Tibial nerve (tissue), 4 donors: ENCODE data around the gene TC2N. TPM values are rescaled to one million over a fixed set of nuclear protein-coding genes. Genes with fewer than 3 reads are reported as not detected.
"Not testable (repeated sequence)": the region's sequence is repeated elsewhere in the genome, so short reads cannot be mapped to it uniquely, and the experiment has no call there.

Experiments
- DNase-seq, 2 donors: peaks; one replicate each; pipeline ENCODE4 v3.0.0-alpha.2; 2019; ENCODE audit warnings: low spot score in 2 of 2
- H3K27ac ChIP-seq, 4 donors: fragments of 200-600 bp; sonication (generic) in 3 of 4; one replicate each; pipeline ENCODE4 v1.5.1; 2017 to 2019; ENCODE audit warnings: mild to moderate bottlenecking in 1 of 4
- H3K27me3 ChIP-seq, 2 donors: fragments of 200-600 bp; sonication (generic) in 1 of 2; one replicate each; pipeline versions ENCODE4 v1.5.1 to v1.6.0; 2017 to 2019
- H3K36me3 ChIP-seq, 3 donors: fragments of 200-600 bp; sonication (generic); one replicate each; pipeline ENCODE4 v1.5.1; 2018 to 2019
- H3K4me1 ChIP-seq, 4 donors: fragments of 200-600 bp; sonication (generic) in 3 of 4; one replicate each; pipeline ENCODE4 v1.5.1; 2017 to 2019
- H3K4me3 ChIP-seq, 4 donors: fragments of 200-600 bp; sonication (generic) in 3 of 4; one replicate each; pipeline ENCODE4 v1.5.1; 2017 to 2019; ENCODE audit warnings: mild to moderate bottlenecking in 1 of 4, moderate library complexity in 1 of 4
- H3K9me3 ChIP-seq, 4 donors: fragments of 200-600 bp; sonication (generic) in 3 of 4; one replicate each; pipeline ENCODE4 v1.5.1; 2017 to 2019
- EP300 ChIP-seq, 2 donors: sonication (generic); formaldehyde crosslinking; IDR thresholded peaks; one replicate each; pipeline ENCODE4 v1.6.1; 2017; ENCODE audit warnings: antibody characterized with exemption in 2 of 2, mild to moderate bottlenecking in 1 of 2
- POLR2A ChIP-seq, 2 donors: fragments of 450-650 bp; IDR thresholded peaks; one replicate each; pipeline ENCODE4 v1.6.1; 2017; ENCODE audit warnings: antibody characterized with exemption in 2 of 2, mild to moderate bottlenecking in 2 of 2, moderate library complexity in 2 of 2
- WGBS, 2 donors: methylation state at CpG; one replicate each; pipeline ENCODE4 v1.1.5; 2018; 5-methylcytosine and 5-hydroxymethylcytosine counted together
- total RNA-seq, 4 donors: library from RNA; depleted of rRNA; stranded (reverse); fragments of >200 nt; gene quantifications; one replicate each; pipeline ENCODE4 v1.1.0, GENCODE V29; 2016
- TF ChIP-seq, protein P1 (sequence below), 5 experiments: fragments of 200-600 bp in 3 of 5; fragments of 450-650 bp in 2 of 5; sonication (generic) in 3 of 5; IDR thresholded peaks; one replicate each; pipeline ENCODE4 v1.5.1; 2016 to 2019; ENCODE audit warnings: antibody characterized with exemption in 5 of 5, mild to moderate bottlenecking in 3 of 5, moderate library complexity in 2 of 5

Gene TC2N
- total RNA-seq, 4 donors from 2014 or later = 23.4 to 35.2 (median 25.7) TPM

DNA sequence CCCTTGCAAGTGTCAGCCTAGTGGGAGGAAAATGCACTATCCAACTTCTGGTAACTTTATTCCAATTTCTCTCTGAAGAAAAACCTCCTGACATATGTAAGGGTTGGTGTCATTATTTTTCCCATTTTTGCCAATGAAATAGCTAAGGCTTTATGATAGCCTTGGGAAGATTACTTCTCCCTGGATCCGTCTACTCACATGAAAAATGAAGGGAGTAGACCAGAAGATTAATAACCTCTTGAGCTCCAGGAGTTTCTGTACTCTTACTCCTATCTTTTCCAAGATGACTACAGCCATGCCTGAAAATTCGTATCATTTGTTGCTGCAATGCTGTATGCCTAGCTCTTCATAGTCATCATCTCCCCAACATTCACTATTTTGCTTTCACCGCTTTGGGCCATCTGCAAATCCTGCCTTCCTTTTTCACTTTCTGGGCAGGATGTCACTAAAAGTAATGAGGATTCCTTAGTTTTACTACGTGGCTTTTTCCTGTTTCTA lies 18.8 kb downstream of the TC2N start:
- DNase-seq = no peak
- 78 to 85% methylated on average over 4 of the region's 4 CpGs for WGBS, 2 donors
- Histone ChIP-seq H3K27ac (no peak overlapping the region), H3K27me3 (no peaks in the 10 kb centered on the region), H3K4me1 (peaks cover 0 to 7% (median 3%) of the 10 kb centered on the region in 4 donors), H3K4me3 (no peak overlapping the region), H3K9me3 (no peaks in the 10 kb centered on the region), H3K36me3 (no peaks in the 10 kb centered on the region)
- TF ChIP-seq POLR2A (IDR thresholded peaks at IDR 0.05) (no peak), EP300 (IDR thresholded peaks at IDR 0.05) (no peak)
- TF ChIP-seq, protein P1, sequence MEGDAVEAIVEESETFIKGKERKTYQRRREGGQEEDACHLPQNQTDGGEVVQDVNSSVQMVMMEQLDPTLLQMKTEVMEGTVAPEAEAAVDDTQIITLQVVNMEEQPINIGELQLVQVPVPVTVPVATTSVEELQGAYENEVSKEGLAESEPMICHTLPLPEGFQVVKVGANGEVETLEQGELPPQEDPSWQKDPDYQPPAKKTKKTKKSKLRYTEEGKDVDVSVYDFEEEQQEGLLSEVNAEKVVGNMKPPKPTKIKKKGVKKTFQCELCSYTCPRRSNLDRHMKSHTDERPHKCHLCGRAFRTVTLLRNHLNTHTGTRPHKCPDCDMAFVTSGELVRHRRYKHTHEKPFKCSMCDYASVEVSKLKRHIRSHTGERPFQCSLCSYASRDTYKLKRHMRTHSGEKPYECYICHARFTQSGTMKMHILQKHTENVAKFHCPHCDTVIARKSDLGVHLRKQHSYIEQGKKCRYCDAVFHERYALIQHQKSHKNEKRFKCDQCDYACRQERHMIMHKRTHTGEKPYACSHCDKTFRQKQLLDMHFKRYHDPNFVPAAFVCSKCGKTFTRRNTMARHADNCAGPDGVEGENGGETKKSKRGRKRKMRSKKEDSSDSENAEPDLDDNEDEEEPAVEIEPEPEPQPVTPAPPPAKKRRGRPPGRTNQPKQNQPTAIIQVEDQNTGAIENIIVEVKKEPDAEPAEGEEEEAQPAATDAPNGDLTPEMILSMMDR (IDR thresholded peaks at IDR 0.05) = no peak

DNA sequence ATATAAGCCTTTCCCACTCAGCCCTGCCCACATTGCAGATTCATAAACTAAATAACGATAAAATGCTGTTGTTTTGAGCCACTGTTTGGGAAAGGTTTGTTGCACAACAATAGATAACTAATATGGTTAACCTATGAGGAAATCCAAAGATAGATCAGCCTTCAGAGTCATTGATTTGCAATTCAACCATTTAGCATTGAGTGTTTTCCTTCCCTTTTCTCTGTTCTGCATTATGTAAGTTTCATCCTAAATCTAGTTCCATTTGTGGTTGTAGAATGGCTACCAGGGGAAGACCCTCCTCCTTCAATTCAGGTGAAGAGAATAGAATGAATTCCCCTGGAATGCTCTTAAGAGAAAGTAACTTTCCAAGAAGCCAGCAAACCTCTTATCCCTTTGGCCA lies 19.6 kb downstream of the TC2N start:
- Histone ChIP-seq H3K9me3 (no peaks in the 10 kb centered on the region), H3K4me1 (no peaks in the 10 kb centered on the region), H3K27ac (no peak overlapping the region), H3K36me3 (no peaks in the 10 kb centered on the region), H3K27me3 (no peaks in the 10 kb centered on the region), H3K4me3 (no peak overlapping the region)
- WGBS, 2 donors = 81 to 84% methylated on average over 1 of the region's 1 CpG
- no peak for DNase-seq
- TF ChIP-seq, protein P1 (IDR thresholded peaks at IDR 0.05) = no peak
- TF ChIP-seq POLR2A (IDR thresholded peaks at IDR 0.05) (no peak), EP300 (IDR thresholded peaks at IDR 0.05) (no peak)

DNA sequence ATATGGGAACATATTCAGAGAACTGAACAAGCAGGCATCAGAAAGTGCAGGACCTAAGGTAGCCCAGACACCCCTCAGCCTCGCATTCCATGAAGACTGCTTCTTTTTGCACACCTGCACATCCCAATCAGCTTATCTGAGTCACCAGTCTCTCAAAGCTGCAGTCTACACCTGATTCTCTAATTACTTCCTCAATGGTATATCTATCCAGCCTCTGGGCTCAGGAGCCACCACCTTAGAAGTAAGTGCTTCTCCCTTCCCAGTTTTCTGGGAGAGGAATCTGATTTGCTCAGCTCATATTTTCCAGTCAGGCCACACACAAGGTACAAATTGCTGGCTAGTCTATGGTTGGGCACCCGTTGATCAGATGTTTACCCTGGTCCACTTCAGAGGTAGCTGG lies 21.7 kb downstream of the TC2N start:
- Histone ChIP-seq H3K4me3 (no peak overlapping the region), H3K27me3 (no peaks in the 10 kb centered on the region), H3K9me3 (no peaks in the 10 kb centered on the region), H3K36me3 (no peaks in the 10 kb centered on the region), H3K4me1 (no peaks in the 10 kb centered on the region), H3K27ac (no peak overlapping the region)
- DNase-seq = no peak
- 85 to 97% methylated on average over 2 of the region's 2 CpGs for WGBS, 2 donors
- TF ChIP-seq POLR2A (IDR thresholded peaks at IDR 0.05) (no peak), EP300 (IDR thresholded peaks at IDR 0.05) (no peak)
- TF ChIP-seq, protein P1 (IDR thresholded peaks at IDR 0.05) = no peak

- H3K9me3 ChIP-seq, H3K36me3 ChIP-seq, H3K27me3 ChIP-seq, H3K4me1 ChIP-seq, H3K4me3 ChIP-seq, H3K27ac ChIP-seq, DNase-seq: not testable (repeated sequence)
- WGBS, 2 donors = 96 to 97% methylated on average over 8 of the region's 8 CpGs
These were observed 22.3 kb downstream of the TC2N start for GRCh38 chr14:91845056-91845455.

DNA sequence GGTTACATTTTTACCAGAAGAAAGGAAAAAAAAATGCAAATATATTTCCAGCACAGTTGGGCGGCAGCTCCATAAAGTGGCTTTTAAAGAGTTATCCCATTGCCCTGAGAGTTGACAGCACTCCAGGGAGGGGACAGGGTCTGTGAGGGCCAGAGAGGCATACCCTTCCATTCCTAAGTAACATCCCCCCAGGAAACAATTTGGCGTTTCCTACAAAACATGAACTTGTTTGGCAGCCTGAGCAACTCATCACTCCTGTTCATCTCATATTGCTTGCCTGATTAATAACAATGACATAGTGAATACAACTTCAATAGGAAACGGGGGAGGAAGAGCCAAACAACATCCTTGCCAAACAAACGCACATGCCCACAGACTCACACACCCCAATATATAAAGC lies 23.3 kb downstream of the TC2N start:
- Histone ChIP-seq H3K4me3 (no peak overlapping the region), H3K27me3 (no peaks in the 10 kb centered on the region), H3K4me1 (no peaks in the 10 kb centered on the region), H3K27ac (no peak overlapping the region), H3K36me3 (no peaks in the 10 kb centered on the region), H3K9me3 (no peaks in the 10 kb centered on the region)
- 63 to 65% methylated on average over 4 of the region's 4 CpGs for WGBS, 2 donors
- no peak for DNase-seq
- TF ChIP-seq EP300 (IDR thresholded peaks at IDR 0.05) (no peak), POLR2A (IDR thresholded peaks at IDR 0.05) (no peak)
- TF ChIP-seq, protein P1 (IDR thresholded peaks at IDR 0.05) = no peak

GRCh38 chr14:91843437-91843836 lies 23.9 kb downstream of the TC2N start:
- H3K4me3 ChIP-seq = no peak overlapping the region
- H3K9me3 ChIP-seq = no peaks in the 10 kb centered on the region
- no peak for TF ChIP-seq POLR2A (IDR thresholded peaks at IDR 0.05)
- no peak for TF ChIP-seq EP300 (IDR thresholded peaks at IDR 0.05)
- TF ChIP-seq, protein P1 (IDR thresholded peaks at IDR 0.05) = no peak
- no peak for DNase-seq
- H3K4me1 ChIP-seq = no peaks in the 10 kb centered on the region
- no peak overlapping the region for H3K27ac ChIP-seq
- WGBS, 2 donors = 68 to 73% methylated on average over 4 of the region's 4 CpGs
- H3K27me3 ChIP-seq = no peaks in the 10 kb centered on the region
- H3K36me3 ChIP-seq = no peaks in the 10 kb centered on the region
